Measurements from ENCODE around the gene NAT10. TPM values are rescaled to one million over a fixed set of nuclear protein-coding genes. Genes with fewer than 3 reads are reported as not detected.

The NAT10 gene
- polyA plus RNA-seq, 1 donor = 37.0 TPM

- H3K4me3 ChIP-seq (ENCODE audit: low read length) = no peak overlapping the region
- H3K9me3 ChIP-seq (ENCODE audit: control insufficient read depth, low read depth, low read length) = no peaks in the 10 kb centered on the region
- peaks cover 2% of the 10 kb centered on the region for H3K27me3 ChIP-seq (ENCODE audit: control insufficient read depth, insufficient read depth, low read length)
- no CpG with 5 or more reads among the region's 22 CpGs for WGBS (ENCODE audit: insufficient coverage, low lambda C conversion rate)
- H3K4me1 ChIP-seq (ENCODE audit: control insufficient read depth, insufficient read depth, low read length) = no peaks in the 10 kb centered on the region
- no peaks in the 10 kb centered on the region for H3K36me3 ChIP-seq (ENCODE audit: control insufficient read depth, insufficient read depth, low read length)
- no peak for DNase-seq
- no peak overlapping the region for H3K27ac ChIP-seq (ENCODE audit: low read length)
These were observed 80.8 kb downstream of the NAT10 start for GRCh38 chr11:34185926-34186841.

- 78% methylated on average over 3 of the region's 5 CpGs for WGBS (ENCODE audit: insufficient coverage, low lambda C conversion rate)
- Histone ChIP-seq H3K9me3 (ENCODE audit: control insufficient read depth, low read depth, low read length) (no peaks in the 10 kb centered on the region), H3K4me1 (ENCODE audit: control insufficient read depth, insufficient read depth, low read length) (no peaks in the 10 kb centered on the region), H3K27ac (ENCODE audit: low read length) (no peak overlapping the region), H3K36me3 (ENCODE audit: control insufficient read depth, insufficient read depth, low read length) (no peaks in the 10 kb centered on the region), H3K27me3 (ENCODE audit: control insufficient read depth, insufficient read depth, low read length) (peaks cover 2% of the 10 kb centered on the region), H3K4me3 (ENCODE audit: low read length) (no peak overlapping the region)
- no peak for DNase-seq
These were observed 82.8 kb downstream of the NAT10 start for GRCh38 chr11:34188181-34188580.

GRCh38 chr11:34189191-34189590 is 83.8 kb downstream of the NAT10 start:
- no peaks in the 10 kb centered on the region for H3K4me1 ChIP-seq (ENCODE audit: control insufficient read depth, insufficient read depth, low read length)
- no peaks in the 10 kb centered on the region for H3K9me3 ChIP-seq (ENCODE audit: control insufficient read depth, low read depth, low read length)
- no peaks in the 10 kb centered on the region for H3K36me3 ChIP-seq (ENCODE audit: control insufficient read depth, insufficient read depth, low read length)
- no CpG with 5 or more reads among the region's 9 CpGs for WGBS (ENCODE audit: insufficient coverage, low lambda C conversion rate)
- no peak overlapping the region for H3K27ac ChIP-seq (ENCODE audit: low read length)
- H3K4me3 ChIP-seq (ENCODE audit: low read length) = no peak overlapping the region
- peaks cover 2% of the 10 kb centered on the region for H3K27me3 ChIP-seq (ENCODE audit: control insufficient read depth, insufficient read depth, low read length)
- no peak for DNase-seq

GRCh38 chr11:34190192-34191139 is 85.0 kb downstream of the NAT10 start:
- Histone ChIP-seq H3K4me1 (ENCODE audit: control insufficient read depth, insufficient read depth, low read length) (no peaks in the 10 kb centered on the region), H3K27ac (ENCODE audit: low read length) (no peak overlapping the region), H3K27me3 (ENCODE audit: control insufficient read depth, insufficient read depth, low read length) (peaks cover 2% of the 10 kb centered on the region), H3K4me3 (ENCODE audit: low read length) (no peak overlapping the region), H3K36me3 (ENCODE audit: control insufficient read depth, insufficient read depth, low read length) (no peaks in the 10 kb centered on the region), H3K9me3 (ENCODE audit: control insufficient read depth, low read depth, low read length) (no peaks in the 10 kb centered on the region)
- 100% methylated on average over 2 of the region's 8 CpGs for WGBS (ENCODE audit: insufficient coverage, low lambda C conversion rate)
- DNase-seq = no peak

- WGBS (ENCODE audit: insufficient coverage, low lambda C conversion rate) = no CpG with 5 or more reads among the region's 5 CpGs
- H3K4me3 ChIP-seq (ENCODE audit: low read length) = no peak overlapping the region
- H3K4me1 ChIP-seq (ENCODE audit: control insufficient read depth, insufficient read depth, low read length) = no peaks in the 10 kb centered on the region
- DNase-seq = no peak
- no peak overlapping the region for H3K27ac ChIP-seq (ENCODE audit: low read length)
- peaks cover 2% of the 10 kb centered on the region for H3K27me3 ChIP-seq (ENCODE audit: control insufficient read depth, insufficient read depth, low read length)
- H3K36me3 ChIP-seq (ENCODE audit: control insufficient read depth, insufficient read depth, low read length) = no peaks in the 10 kb centered on the region
- no peaks in the 10 kb centered on the region for H3K9me3 ChIP-seq (ENCODE audit: control insufficient read depth, low read depth, low read length)
These were observed 86.1 kb downstream of the NAT10 start for GRCh38 chr11:34191578-34191977.

- Histone ChIP-seq H3K36me3 (ENCODE audit: control insufficient read depth, insufficient read depth, low read length) (no peaks in the 10 kb centered on the region), H3K9me3 (ENCODE audit: control insufficient read depth, low read depth, low read length) (no peaks in the 10 kb centered on the region), H3K27me3 (ENCODE audit: control insufficient read depth, insufficient read depth, low read length) (peaks cover 2% of the 10 kb centered on the region), H3K4me3 (ENCODE audit: low read length) (no peak overlapping the region), H3K27ac (ENCODE audit: low read length) (no peak overlapping the region), H3K4me1 (ENCODE audit: control insufficient read depth, insufficient read depth, low read length) (no peaks in the 10 kb centered on the region)
- peak in 1 of 2 donors; percentile 35 for DNase-seq
- no CpG with 5 or more reads among the region's 14 CpGs for WGBS (ENCODE audit: insufficient coverage, low lambda C conversion rate)
These were observed 87.3 kb downstream of the NAT10 start for GRCh38 chr11:34192481-34193401.

- Histone ChIP-seq H3K9me3 (ENCODE audit: control insufficient read depth, low read depth, low read length) (no peaks in the 10 kb centered on the region), H3K27ac (ENCODE audit: low read length) (no peak overlapping the region), H3K36me3 (ENCODE audit: control insufficient read depth, insufficient read depth, low read length) (no peaks in the 10 kb centered on the region), H3K4me3 (ENCODE audit: low read length) (no peak overlapping the region), H3K27me3 (ENCODE audit: control insufficient read depth, insufficient read depth, low read length) (no peaks in the 10 kb centered on the region), H3K4me1 (ENCODE audit: control insufficient read depth, insufficient read depth, low read length) (no peaks in the 10 kb centered on the region)
- no CpG with 5 or more reads among the region's 13 CpGs for WGBS (ENCODE audit: insufficient coverage, low lambda C conversion rate)
- DNase-seq = no peak
These were observed 89.3 kb downstream of the NAT10 start for GRCh38 chr11:34194576-34195335.
